Pancreas (tissue), 10 donors: ENCODE measurements around the gene TIGIT. TPM values are rescaled to one million over a fixed set of nuclear protein-coding genes. Genes with fewer than 3 reads are reported as not detected.
A peak's percentile ranks its signal among the peaks of the same experiment; 100 is the strongest.

ENCODE experiments used
- ATAC-seq, 4 donors: fragments of 200-7000 bp; cut with Tn5 transposase; one replicate each; pipeline versions ENCODE4 v1.8.0 to v1.9.1; 2020; ENCODE audit warnings: mild to moderate bottlenecking in 4 of 4, moderate library complexity in 4 of 4
- DNase-seq, 6 donors: peaks; one replicate each; pipeline ENCODE4 v3.0.0-alpha.2; 2020
- FAIRE-seq: peaks from 2 replicates; lab custom pipeline; 2012; peaks lifted over from hg19 to GRCh38; lab: Jason Lieb, UNC
- H3K27ac ChIP-seq, 4 donors: fragments of 200-600 bp; sonication (generic); 1 replicate in 3 of 4; 2 replicates in 1 of 4; pipeline versions ENCODE4 v1.5.0 to v1.8.0; 2020
- H3K27me3 ChIP-seq, 4 donors: fragments of 200-600 bp; one replicate each; pipeline ENCODE4 v1.8.0; 2021
- H3K36me3 ChIP-seq, 3 donors: fragments of 200-600 bp; sonication (generic) in 1 of 3; one replicate each; pipeline versions ENCODE4 v1.5.0 to v1.8.0; 2020 to 2021
- H3K4me1 ChIP-seq, 3 donors: fragments of 200-600 bp; one replicate each; pipeline ENCODE4 v1.8.0; 2021
- H3K4me3 ChIP-seq, 4 donors: fragments of 200-600 bp; sonication (generic) in 2 of 4; one replicate each; pipeline versions ENCODE4 v1.5.0 to v1.8.0; 2020 to 2021
- H3K9me3 ChIP-seq, 4 donors: fragments of 200-600 bp; one replicate each; pipeline ENCODE4 v1.8.0; 2021
- WGBS, 2 donors: extraction: QIAGEN DNeasy Blood & Tissue Kit; methylation state at CpG; one replicate each; pipeline ENCODE4 v1.1.7; 2013; 5-methylcytosine and 5-hydroxymethylcytosine counted together
- intact Hi-C, 3 donors: fragments of 100-400 bp; cut with DNase I; formaldehyde crosslinking; loops; one replicate each; pipeline versions ENCODE4 v1.11.1 to v1.14.2; 2022
- polyA plus RNA-seq, 2 donors: library from polyadenylated mRNA; stranded (reverse); fragments of 200-250 nt; gene quantifications; one replicate each; pipeline ENCODE4 v1.2.3, GENCODE V29; 2013
- total RNA-seq, 6 donors: library from RNA; stranded (reverse); fragmentation: NEBNext Ultra II Directional in 4 of 6; extraction: Animal tissue kit (Norgen Biotek cat#: 25700) in 4 of 6; gene quantifications; one replicate each; pipeline versions ENCODE4 v1.2.1 to v1.2.4, GENCODE V29; 2021 to 2023
- TF ChIP-seq, protein P1 (sequence below), 4 donors: fragments of 200-600 bp; sonication (generic) in 3 of 4; IDR thresholded peaks; one replicate each; pipeline versions ENCODE4 v1.5.0 to v1.8.0; 2021; ENCODE audit warnings: antibody characterized with exemption in 4 of 4
- donor health status: healthy with polysubstance abuse.
- donor health status: DM: no; HTN: no; CAD: no; lungs with moderate emphysema.
- donor health status: DM: no; HTN: no; CAD: no.
- donor health status: control.
- donor health status: control.
- donor health status: Bipolar disorder and iron deficiency.
- donor health status: DM: yes; HTN: yes; CAD: no.
- donor health status: DM: no; HTN: no; CAD: no.
- donor health status: DM: no; HTN: no; CAD: no.
- donor health status: DM: yes; HTN: yes; CAD: no.

TIGIT gene
- total and polyA plus RNA-seq, 8 donors = 0.05 to 0.34 (median 0.19) TPM; not detected in 3

DNA sequence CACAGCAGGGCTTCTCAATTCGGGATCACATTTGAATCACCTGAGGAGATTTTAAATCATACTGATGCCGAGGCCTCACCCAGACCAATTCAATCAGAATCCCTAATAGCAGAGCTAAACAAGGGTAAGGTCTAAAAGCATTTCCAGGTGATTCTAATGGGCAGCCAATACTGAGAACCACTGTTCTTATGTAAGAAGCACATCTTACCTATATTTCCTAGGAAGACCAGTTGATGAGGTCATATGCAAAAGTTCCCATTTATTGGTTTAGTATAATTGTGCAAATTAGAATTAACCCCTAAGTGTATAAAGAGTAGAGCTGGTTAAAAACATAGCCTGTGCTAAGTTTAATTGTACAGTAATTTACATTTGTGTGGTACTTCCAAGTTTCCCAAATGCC lies 2.1 kb downstream of the TIGIT start:
- ATAC-seq (no peak), FAIRE-seq (no peak), DNase-seq (no peak)
- H3K27me3 ChIP-seq = no peaks in the 10 kb centered on the region
- no peaks in the 10 kb centered on the region for H3K9me3 ChIP-seq
- intact Hi-C loops = no loop called here
- H3K27ac ChIP-seq = no peak overlapping the region
- TF ChIP-seq, protein P1, sequence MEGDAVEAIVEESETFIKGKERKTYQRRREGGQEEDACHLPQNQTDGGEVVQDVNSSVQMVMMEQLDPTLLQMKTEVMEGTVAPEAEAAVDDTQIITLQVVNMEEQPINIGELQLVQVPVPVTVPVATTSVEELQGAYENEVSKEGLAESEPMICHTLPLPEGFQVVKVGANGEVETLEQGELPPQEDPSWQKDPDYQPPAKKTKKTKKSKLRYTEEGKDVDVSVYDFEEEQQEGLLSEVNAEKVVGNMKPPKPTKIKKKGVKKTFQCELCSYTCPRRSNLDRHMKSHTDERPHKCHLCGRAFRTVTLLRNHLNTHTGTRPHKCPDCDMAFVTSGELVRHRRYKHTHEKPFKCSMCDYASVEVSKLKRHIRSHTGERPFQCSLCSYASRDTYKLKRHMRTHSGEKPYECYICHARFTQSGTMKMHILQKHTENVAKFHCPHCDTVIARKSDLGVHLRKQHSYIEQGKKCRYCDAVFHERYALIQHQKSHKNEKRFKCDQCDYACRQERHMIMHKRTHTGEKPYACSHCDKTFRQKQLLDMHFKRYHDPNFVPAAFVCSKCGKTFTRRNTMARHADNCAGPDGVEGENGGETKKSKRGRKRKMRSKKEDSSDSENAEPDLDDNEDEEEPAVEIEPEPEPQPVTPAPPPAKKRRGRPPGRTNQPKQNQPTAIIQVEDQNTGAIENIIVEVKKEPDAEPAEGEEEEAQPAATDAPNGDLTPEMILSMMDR (IDR thresholded peaks at IDR 0.05) = no peak
- H3K4me3 ChIP-seq = no peak overlapping the region
- H3K36me3 ChIP-seq = no peaks in the 10 kb centered on the region
- H3K4me1 ChIP-seq = no peaks in the 10 kb centered on the region
- WGBS, 2 donors = 73 to 78% methylated on average over 2 of the region's 2 CpGs

DNA sequence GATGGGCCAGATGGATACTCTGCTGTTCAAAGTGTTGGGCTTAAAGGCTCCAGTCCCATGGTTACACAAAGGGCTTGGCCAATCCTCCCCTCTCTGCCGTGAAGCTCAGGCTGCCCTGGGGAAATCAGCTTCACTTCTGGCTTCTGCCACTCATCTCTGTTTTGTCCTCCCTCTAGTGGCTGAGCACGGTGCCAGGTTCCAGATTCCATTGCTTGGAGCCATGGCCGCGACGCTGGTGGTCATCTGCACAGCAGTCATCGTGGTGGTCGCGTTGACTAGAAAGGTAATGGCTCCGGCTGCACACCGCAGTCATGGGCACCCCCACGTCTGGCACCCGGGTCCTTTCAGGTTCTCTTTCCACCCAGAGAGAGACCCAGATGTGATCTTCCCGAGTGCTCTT lies 5.6 kb downstream of the TIGIT start:
- ATAC-seq (peak in 3 of 4 donors; percentile 28 to 57 (median 29)), FAIRE-seq (no peak), DNase-seq (no peak)
- WGBS, 2 donors = 54 to 72% methylated on average over 13 of the region's 13 CpGs
- intact Hi-C loops = no loop called here
- H3K4me1 ChIP-seq = no peaks in the 10 kb centered on the region
- TF ChIP-seq, protein P1 (IDR thresholded peaks at IDR 0.05) = peak in 1 of 4 donors; percentile 14
- no peak overlapping the region for H3K4me3 ChIP-seq
- no peaks in the 10 kb centered on the region for H3K9me3 ChIP-seq
- no peak overlapping the region for H3K27ac ChIP-seq
- no peaks in the 10 kb centered on the region for H3K27me3 ChIP-seq
- no peaks in the 10 kb centered on the region for H3K36me3 ChIP-seq

DNA sequence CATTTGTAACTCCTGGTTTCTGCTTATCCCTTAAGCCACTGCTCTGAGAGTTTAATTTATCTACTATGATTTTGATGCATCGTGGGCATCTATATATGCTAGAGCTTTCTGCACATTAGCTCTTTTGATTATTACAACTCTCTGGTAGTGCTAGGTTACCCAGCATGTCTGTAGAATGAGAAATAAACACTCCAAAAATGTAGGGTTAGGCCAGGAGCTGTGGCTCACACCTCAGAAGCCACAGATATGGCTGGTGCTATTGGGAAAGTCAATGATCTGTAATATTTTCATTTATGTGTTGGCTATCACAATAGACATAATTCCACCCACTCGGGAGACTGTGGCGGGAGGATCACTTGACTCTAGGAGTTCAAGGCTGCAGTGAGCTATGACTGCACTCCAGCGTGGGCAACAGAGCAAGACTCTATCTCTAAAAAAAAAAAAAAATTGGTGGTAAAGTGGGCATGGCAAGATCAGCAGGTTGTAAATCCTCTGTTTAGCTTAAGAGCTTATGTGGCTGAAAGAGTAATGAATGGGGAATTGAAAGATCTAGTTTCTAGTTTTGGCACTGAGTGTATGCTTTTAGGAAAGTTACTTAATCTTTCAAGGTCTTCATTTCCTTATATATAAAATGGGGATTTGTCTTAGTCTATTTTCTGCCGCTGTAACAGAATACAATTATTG lies 6.3 kb downstream of the TIGIT start:
- Histone ChIP-seq H3K4me3 (no peak overlapping the region), H3K36me3 (no peaks in the 10 kb centered on the region), H3K27me3 (no peaks in the 10 kb centered on the region), H3K9me3 (no peaks in the 10 kb centered on the region), H3K27ac (no peak overlapping the region), H3K4me1 (no peaks in the 10 kb centered on the region)
- intact Hi-C loops = no loop called here
- 83 to 90% methylated on average over 5 of the region's 5 CpGs for WGBS, 2 donors
- FAIRE-seq = no peak
- no peak for ATAC-seq
- DNase-seq = no peak
- TF ChIP-seq, protein P1 (IDR thresholded peaks at IDR 0.05) = no peak

DNA sequence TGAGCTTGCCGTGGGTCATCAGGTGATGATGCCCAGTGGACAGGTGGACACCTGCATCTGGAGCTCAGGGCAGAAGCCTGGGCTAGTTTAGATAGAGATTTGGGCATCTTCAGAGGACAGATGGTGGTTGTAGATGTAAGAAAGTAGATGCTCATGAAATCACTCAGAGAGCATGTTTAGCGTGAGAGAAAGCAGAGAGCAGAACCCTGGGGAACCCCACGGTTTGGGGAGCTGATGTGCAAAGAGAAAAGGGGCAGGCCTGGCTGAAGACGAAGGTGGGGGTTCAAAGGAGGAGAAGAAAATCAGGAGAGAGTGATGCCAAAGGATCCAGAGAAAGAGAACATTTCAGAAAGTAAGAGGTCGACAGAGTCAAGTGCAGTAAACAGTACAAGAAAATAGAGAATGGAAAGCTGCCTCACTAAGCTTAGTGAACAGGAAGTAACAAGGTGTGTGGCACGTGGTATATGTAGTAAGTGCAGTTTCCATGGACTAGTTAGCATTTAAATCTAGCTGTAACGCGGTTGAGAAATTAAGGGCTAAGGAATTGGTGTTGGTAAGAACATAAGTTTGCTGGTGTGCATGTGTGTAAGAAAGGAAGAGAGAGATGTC lies 13.5 kb downstream of the TIGIT start:
- no peak overlapping the region for H3K4me3 ChIP-seq
- intact Hi-C loops = no loop called here
- H3K4me1 ChIP-seq = no peaks in the 10 kb centered on the region
- TF ChIP-seq, protein P1 (IDR thresholded peaks at IDR 0.05) = no peak
- no peaks in the 10 kb centered on the region for H3K36me3 ChIP-seq
- no peaks in the 10 kb centered on the region for H3K9me3 ChIP-seq
- DNase-seq (no peak), ATAC-seq (no peak), FAIRE-seq (no peak)
- WGBS, 2 donors = 70 to 78% methylated on average over 8 of the region's 8 CpGs
- H3K27me3 ChIP-seq = no peaks in the 10 kb centered on the region
- H3K27ac ChIP-seq = no peak overlapping the region

DNA sequence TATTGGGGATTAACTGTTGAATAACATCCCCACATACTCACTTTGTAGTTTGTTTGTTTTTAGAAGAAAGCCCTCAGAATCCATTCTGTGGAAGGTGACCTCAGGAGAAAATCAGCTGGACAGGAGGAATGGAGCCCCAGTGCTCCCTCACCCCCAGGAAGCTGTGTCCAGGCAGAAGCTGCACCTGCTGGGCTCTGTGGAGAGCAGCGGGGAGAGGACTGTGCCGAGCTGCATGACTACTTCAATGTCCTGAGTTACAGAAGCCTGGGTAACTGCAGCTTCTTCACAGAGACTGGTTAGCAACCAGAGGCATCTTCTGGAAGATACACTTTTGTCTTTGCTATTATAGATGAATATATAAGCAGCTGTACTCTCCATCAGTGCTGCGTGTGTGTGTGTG lies 14.0 kb downstream of the TIGIT start:
- DNase-seq (no peak), FAIRE-seq (no peak), ATAC-seq (no peak)
- Histone ChIP-seq H3K36me3 (no peaks in the 10 kb centered on the region), H3K4me3 (no peak overlapping the region), H3K9me3 (no peaks in the 10 kb centered on the region), H3K4me1 (no peaks in the 10 kb centered on the region), H3K27me3 (no peaks in the 10 kb centered on the region), H3K27ac (no peak overlapping the region)
- intact Hi-C loops = no loop called here
- WGBS, 2 donors = 69 to 75% methylated on average over 3 of the region's 3 CpGs
- TF ChIP-seq, protein P1 (IDR thresholded peaks at IDR 0.05) = no peak
